Cerebellar cortex (tissue), 1 donor: ENCODE results near the gene CHSY3.

ENCODE experiments used
- DNase-seq: peaks from one replicate; pipeline ENCODE4 v3.0.0-alpha.2; 2015; ENCODE audit warnings: low spot score

The CHSY3 gene

GRCh38 chr5:129945774-129946270, 41.6 kb downstream of the CHSY3 start:
- no peak for DNase-seq

DNA sequence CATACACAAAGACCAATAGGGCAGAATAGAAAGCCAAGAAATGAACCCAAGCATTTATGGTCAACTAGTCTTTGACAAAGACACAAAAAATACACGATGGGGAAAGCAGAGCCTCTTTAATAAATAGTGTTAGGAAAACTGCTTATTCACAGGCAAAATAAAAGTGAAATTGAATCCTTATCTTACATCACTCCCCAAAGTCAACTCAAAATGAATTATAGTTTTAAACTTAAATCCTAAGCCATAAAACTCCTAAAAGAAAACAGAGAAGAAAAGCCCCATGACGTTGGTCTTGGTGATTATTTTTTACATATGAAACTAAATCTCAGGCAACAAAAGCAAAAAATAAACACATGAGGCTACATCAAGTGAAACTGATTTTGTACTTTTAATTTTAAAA, 46.8 kb downstream of the CHSY3 start:
- DNase-seq = no peak

DNA sequence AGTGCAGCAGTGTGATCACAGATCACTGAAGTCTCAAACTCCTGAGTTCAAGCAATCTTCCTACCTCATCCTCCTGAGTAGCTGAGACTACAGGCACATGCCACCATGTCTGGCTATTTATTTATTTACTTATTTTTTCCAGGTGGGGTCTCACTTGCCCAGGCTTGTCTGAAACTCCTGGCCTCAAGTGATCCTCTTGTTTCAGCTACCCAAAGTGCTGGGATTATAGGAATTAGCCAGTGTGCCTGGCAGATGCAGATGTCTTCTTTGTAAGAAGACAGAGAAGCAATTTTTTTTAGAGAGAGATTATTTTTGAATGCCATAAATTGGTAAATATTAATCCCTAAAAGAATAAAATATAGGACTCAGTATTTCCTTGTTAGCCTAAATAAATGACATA, 54.3 kb downstream of the CHSY3 start:
- no peak for DNase-seq

DNA sequence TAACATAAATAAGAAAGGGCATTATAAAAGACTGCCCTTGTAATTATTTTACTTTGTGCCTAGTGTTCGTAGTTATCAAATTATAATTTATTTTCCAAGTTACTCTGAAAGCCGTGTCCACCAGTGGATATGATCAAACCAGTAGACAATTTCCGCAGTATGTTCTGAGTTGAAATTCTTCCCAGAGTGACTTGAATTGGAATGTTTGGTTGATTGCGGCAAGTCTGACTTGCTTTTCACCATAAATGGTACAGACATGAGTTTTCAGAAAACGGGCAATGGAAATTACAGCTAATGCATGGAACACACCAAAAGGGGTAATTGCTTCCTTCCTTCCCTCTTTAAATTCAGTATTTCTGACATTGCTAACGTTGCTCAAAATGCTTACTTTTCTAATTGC, 56.6 kb downstream of the CHSY3 start:
- DNase-seq = no peak

- DNase-seq = no peak
These were observed 58.2 kb downstream of the CHSY3 start for GRCh38 chr5:129962506-129962905.

DNA sequence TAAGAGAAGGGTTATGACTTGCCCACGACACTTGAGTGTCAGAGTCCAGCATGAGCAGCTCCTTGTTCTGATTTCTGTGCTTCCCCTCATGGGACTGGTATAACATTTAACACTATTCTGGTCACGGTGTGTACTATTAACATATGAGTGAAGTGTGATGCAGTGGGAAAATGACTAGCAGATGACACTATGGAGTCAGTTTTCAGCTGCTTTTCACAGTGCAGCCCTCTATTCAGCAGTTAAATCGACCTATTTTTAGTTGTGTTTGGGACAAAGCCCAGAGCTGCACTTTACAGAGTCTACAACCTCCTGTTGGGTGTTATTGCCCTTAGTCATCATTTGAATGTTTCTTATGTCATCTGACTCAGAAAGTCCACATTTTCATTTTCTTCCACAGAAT, 59.1 kb downstream of the CHSY3 start:
- DNase-seq = no peak

DNA sequence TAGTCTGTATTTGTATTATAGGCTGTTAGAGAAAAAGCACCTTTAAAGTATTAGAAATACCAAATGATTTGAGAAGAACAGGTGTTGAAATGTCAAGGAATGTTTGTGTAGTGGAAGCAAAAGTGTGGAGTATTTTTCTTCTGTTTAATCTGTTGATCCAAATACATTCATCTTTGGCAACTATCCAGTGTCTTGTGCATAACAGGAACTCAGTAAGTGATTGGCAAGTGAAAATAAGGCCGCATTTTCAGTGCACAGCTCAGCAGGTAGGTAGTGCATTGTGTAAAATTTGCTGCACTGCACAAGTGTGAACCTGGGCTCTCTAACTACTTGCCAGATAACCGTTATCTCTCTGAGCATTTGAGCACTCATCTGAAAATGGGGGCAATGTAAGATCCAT, 61.8 kb downstream of the CHSY3 start:
- no peak for DNase-seq

DNA sequence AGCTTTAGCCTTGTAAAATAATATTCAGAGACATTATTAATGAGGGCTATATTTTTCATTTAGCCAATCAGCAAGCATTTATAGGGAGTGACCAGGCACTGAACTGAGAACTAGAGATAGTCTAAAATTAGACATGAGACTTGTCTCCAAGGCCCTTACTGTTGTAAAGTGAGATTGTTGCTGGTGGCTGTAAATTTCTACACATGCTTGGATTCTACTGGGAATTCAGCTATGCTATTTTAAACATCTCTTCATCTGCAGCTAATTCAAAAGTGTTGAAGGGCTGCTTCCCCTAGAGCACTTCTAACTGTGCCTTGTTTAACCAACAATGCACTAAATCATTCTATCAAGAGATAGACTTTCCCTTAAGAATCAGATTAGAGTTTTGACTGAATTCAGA, 67.4 kb downstream of the CHSY3 start:
- no peak for DNase-seq

- no peak for DNase-seq
These were observed 68.3 kb downstream of the CHSY3 start for GRCh38 chr5:129972465-129973141.

GRCh38 chr5:129973716-129974426, 69.6 kb downstream of the CHSY3 start:
- DNase-seq = no peak

GRCh38 chr5:129977810-129978209, 73.5 kb downstream of the CHSY3 start:
- DNase-seq = no peak

- no peak for DNase-seq
These were observed 74.0 kb downstream of the CHSY3 start for GRCh38 chr5:129978270-129978669.

- no peak for DNase-seq
These were observed 84.2 kb downstream of the CHSY3 start for GRCh38 chr5:129988453-129988852.

DNA sequence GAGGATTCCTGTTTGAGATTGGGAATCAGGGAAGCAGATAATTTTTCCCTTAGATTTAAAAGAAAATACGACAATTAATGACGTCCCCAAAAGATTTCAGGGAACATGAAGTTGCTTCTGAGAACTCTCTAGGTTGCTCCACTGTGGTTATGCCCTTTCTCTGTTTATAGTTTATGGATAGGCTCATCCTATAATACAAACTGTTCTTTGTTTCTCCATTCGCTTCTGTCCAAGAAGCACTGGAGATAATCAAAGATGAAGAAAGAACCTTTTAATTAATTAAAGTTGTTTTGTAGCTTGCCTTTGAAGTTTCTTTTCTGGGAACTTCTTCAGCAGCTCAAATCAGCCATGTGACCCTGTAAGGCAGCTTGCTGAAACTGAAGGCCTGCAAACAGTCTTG, 87.5 kb downstream of the CHSY3 start:
- no peak for DNase-seq

DNA sequence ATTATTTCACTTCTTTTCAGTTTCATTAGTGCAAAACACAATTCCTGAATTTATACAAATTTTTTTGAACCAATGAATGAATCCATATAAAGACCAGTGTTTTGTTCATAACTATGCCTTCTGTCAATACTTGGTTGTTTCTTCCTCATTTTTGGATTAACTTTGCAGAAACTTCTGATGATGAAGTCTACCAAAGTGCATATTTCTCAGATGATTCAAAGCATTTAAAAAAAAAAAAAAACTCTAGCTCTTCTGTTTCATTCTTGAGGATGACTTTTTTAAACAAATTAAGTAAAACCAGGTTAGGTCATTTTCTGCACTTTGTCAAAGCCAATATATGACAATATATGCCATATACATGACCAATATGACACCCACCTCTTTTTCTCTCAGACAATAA, 92.6 kb downstream of the CHSY3 start:
- DNase-seq = no peak

DNA sequence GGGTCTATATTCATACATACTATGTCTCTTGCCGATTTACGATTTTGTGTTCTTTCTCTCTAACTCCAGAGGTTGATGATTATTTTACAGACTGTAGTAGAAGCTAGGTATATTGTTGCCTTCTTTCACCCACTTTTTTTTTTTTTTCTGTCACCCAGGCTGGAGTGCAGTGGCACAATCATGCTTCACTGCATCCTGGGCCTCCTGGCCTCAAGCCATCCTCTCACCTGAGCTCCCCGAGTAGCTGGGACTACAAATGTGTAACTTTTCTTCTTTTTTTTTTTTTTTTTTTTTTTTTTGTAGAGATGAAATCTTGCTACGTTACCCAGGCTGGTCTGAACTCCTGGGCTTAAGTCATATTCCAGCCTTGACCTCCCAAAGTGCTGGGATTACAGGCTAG, 96.2 kb downstream of the CHSY3 start:
- no peak for DNase-seq

GRCh38 chr5:130002183-130002582, 97.9 kb downstream of the CHSY3 start:
- no peak for DNase-seq

- no peak for DNase-seq
These were observed 98.6 kb downstream of the CHSY3 start for GRCh38 chr5:130002876-130003275.

DNA sequence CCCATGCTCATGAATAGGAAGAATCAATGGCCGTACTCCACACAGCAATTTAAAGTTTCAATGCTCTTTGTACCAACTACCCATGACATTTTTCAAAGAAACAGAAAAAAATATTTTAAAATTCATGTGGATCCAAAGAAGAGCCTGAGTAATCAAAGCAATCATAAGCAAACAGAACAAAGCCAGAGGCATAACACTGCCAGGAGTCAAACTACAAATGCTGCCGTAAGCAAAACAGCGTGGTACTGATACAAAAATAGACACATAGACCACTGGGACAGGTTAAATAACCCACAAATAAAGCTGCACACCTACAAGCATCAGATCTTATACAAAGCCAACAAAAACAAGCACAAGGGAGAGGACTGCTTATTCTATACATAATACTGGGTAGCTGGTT, 107.7 kb downstream of the CHSY3 start:
- no peak for DNase-seq

- no peak for DNase-seq
These were observed 112.9 kb downstream of the CHSY3 start for GRCh38 chr5:130017173-130017572.

- no peak for DNase-seq
These were observed 114.4 kb downstream of the CHSY3 start for GRCh38 chr5:130018641-130019040.

DNA sequence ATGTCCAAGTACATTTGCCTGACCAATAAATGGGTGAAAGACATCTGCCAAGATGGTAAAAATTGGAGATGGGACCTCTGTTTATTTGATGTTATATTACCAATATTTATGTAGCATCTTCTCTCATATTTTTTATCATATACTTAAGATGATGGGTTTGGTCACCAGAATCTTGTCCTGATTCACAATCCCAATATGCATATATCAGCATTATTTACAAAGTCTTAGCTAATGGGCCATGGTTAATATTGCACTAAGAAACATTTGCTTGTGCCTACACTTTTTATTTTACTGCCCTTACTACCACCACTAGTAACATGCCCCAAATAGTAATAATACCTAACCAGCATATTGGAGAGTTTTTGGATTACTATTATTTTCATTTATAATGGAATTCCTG, 116.7 kb downstream of the CHSY3 start:
- no peak for DNase-seq

GRCh38 chr5:130021876-130022275, 117.6 kb downstream of the CHSY3 start:
- DNase-seq = no peak

GRCh38 chr5:130023604-130024003, 119.3 kb downstream of the CHSY3 start:
- no peak for DNase-seq
